ENCODE data around the gene ZNF592.
A peak's percentile ranks its signal among the peaks of the same experiment; 100 is the strongest.

ZNF592 gene

GRCh38 chr15:84811151-84811550 lies 62.8 kb downstream of the ZNF592 start:
- no peak for DNase-seq (ENCODE audit: low read depth)

- no peak for DNase-seq (ENCODE audit: low read depth)
Measured at GRCh38 chr15:84811828-84812227, 63.4 kb downstream of the ZNF592 start.

- no peak for DNase-seq (ENCODE audit: low read depth)
Measured at GRCh38 chr15:84812842-84813241, 64.5 kb downstream of the ZNF592 start.

GRCh38 chr15:84813435-84813834 lies 65.0 kb downstream of the ZNF592 start:
- DNase-seq (ENCODE audit: low read depth), result no peak

- DNase-seq (ENCODE audit: low read depth), result no peak
Measured at GRCh38 chr15:84813931-84814330, 65.5 kb downstream of the ZNF592 start.

GRCh38 chr15:84814916-84815315 lies 66.5 kb downstream of the ZNF592 start:
- DNase-seq (ENCODE audit: low read depth), result no peak

- DNase-seq (ENCODE audit: low read depth), result no peak
Measured at GRCh38 chr15:84816694-84817465, 68.5 kb downstream of the ZNF592 start, which contains the start of gene ALPK3. TSS of gene ALPK3 (plus strand) at chr15:84817356. CDS start at chr15:84817453, 97 bp downstream.

GRCh38 chr15:84817466-84818081 lies 69.2 kb downstream of the ZNF592 start:
- no peak for DNase-seq (ENCODE audit: low read depth)

GRCh38 chr15:84818261-84819131 lies 70.1 kb downstream of the ZNF592 start:
- no peak for DNase-seq (ENCODE audit: low read depth)

- DNase-seq (ENCODE audit: low read depth), result no peak
Measured at GRCh38 chr15:84819291-84819768, 70.9 kb downstream of the ZNF592 start.

GRCh38 chr15:84819791-84820190 lies 71.4 kb downstream of the ZNF592 start:
- no peak for DNase-seq (ENCODE audit: low read depth)

GRCh38 chr15:84821501-84822021 lies 73.2 kb downstream of the ZNF592 start:
- DNase-seq (ENCODE audit: low read depth), result no peak

- no peak for DNase-seq (ENCODE audit: low read depth)
Measured at GRCh38 chr15:84822653-84823281, 74.4 kb downstream of the ZNF592 start.

GRCh38 chr15:84823282-84823878 lies 75.0 kb downstream of the ZNF592 start:
- no peak for DNase-seq (ENCODE audit: low read depth)

- peak; percentile 72 for DNase-seq (ENCODE audit: low read depth)
Measured at GRCh38 chr15:84824260-84825007, 76.0 kb downstream of the ZNF592 start.

GRCh38 chr15:84826369-84826823 lies 78.0 kb downstream of the ZNF592 start:
- peak; percentile 26 for DNase-seq (ENCODE audit: low read depth)

GRCh38 chr15:84827246-84827645 lies 78.9 kb downstream of the ZNF592 start:
- DNase-seq (ENCODE audit: low read depth), result no peak

GRCh38 chr15:84828086-84828908 lies 79.9 kb downstream of the ZNF592 start:
- DNase-seq (ENCODE audit: low read depth), result no peak

- DNase-seq (ENCODE audit: low read depth), result no peak
Measured at GRCh38 chr15:84829428-84829827, 81.0 kb downstream of the ZNF592 start.

GRCh38 chr15:84830036-84830435 lies 81.6 kb downstream of the ZNF592 start:
- no peak for DNase-seq (ENCODE audit: low read depth)

Data from fibroblast of gingiva (primary cell).